ENCODE results near the gene LRP1-AS. TPM values are rescaled to one million over a fixed set of nuclear protein-coding genes. Genes with fewer than 3 reads are reported as not detected.

LRP1-AS gene
- total RNA-seq, 1 experiment from 2014 or later = not detected

GRCh38 chr12:57103856-57104255 lies 43.6 kb downstream of the LRP1-AS start:
- no peak for ATAC-seq
- DNase-seq (ENCODE audit: low read depth, low spot score) = no peak
- Histone ChIP-seq H4K20me1 (ENCODE audit: insufficient read depth) (no peaks in the 10 kb centered on the region), H3K79me2 (ENCODE audit: insufficient read depth, low read length) (no peaks in the 10 kb centered on the region), H3K4me1 (ENCODE audit: control insufficient read depth in 1 of 2, insufficient read depth in 2 of 2, low read length in 2 of 2) (peaks cover 11 to 21% of the 10 kb centered on the region in 2 experiments), H3K27ac (ENCODE audit: low read depth, low read length) (no peak overlapping the region), H3K27me3 (ENCODE audit: insufficient read depth, low read length) (no peaks in the 10 kb centered on the region), H3K9me3 (ENCODE audit: control insufficient read depth in 1 of 2, insufficient read depth in 1 of 2, low read depth in 1 of 2, low read length in 2 of 2) (no peaks in the 10 kb centered on the region), H2AFZ (ENCODE audit: low read depth, low read length, poor library complexity, severe bottlenecking) (no peak overlapping the region), H3K9me2 (ENCODE audit: insufficient read depth) (no peaks in the 10 kb centered on the region), H3K9ac (ENCODE audit: low read length) (no peak overlapping the region), H3K4me2 (ENCODE audit: low read length) (no peak overlapping the region), H3K4me3 (replicated peaks in 1 of 2; ENCODE audit: low read depth in 1 of 2, low read length in 2 of 2) (no peak overlapping the region), H3K36me3 (ENCODE audit: control insufficient read depth in 1 of 2, insufficient read depth in 2 of 2, low read length in 2 of 2) (peaks cover 0 to 8% of the 10 kb centered on the region in 2 experiments; a peak in 1 of 4 replicates)
- TF ChIP-seq ZNF274 (IDR thresholded peaks at IDR 0.05; ENCODE audit: low read depth, low read length) (no peak), YY1 (IDR thresholded peaks at IDR 0.05; ENCODE audit: extremely low read depth, insufficient replicate concordance, low read depth, low read length) (no peak), EZH2phosphoT487 (IDR thresholded peaks at IDR 0.05; ENCODE audit: borderline replicate concordance) (no peak), TCF7L2 (IDR thresholded peaks at IDR 0.05; ENCODE audit: borderline replicate concordance, extremely low read depth, insufficient read depth, insufficient read length) (no peak), ATF3 (IDR thresholded peaks at IDR 0.05) (no peak), JUND (IDR thresholded peaks at IDR 0.05) (no peak), MAX (IDR thresholded peaks at IDR 0.05) (no peak)
- intact Hi-C loops (cut with micrococcal nuclease) = no loop called here
- ChIA-PET CTCF (interaction anchor here (1.1 to 1.6 kb wide), 3 partner anchors 8 to 34 kb away, joined by 3 to 6 read pairs (median 4); no protein-coding TSS in a partner anchor), RAD21 (ENCODE audit: low non-redundant PET in 1 of 2, low total read pairs in 2 of 2, uncharacterized antibody in 2 of 2, unreplicated experiment in 2 of 2) (no interaction called here), POLR2A (no interaction called here)
- no TSS peak for BruUV-seq (replicated peaks)

Data from HCT116 (cell line).